Vagina (tissue), 2 donors: ENCODE measurements around the gene CTBP1.

ENCODE experiments used
- CTCF ChIP-seq, 3 experiments: fragments of 450-650 bp in 2 of 3; fragments of 200-600 bp in 1 of 3; sonication (generic) in 1 of 3; IDR thresholded peaks; one replicate each; pipeline ENCODE4 v1.5.1; 2017 to 2019; ENCODE audit warnings: antibody characterized with exemption in 3 of 3, mild to moderate bottlenecking in 2 of 3, moderate library complexity in 2 of 3
- POLR2A ChIP-seq, 2 donors: fragments of 450-650 bp; IDR thresholded peaks; one replicate each; pipeline ENCODE4 v1.6.1; 2017; ENCODE audit warnings: antibody characterized with exemption in 2 of 2, mild to moderate bottlenecking in 2 of 2, moderate library complexity in 2 of 2
- POLR2AphosphoS5 ChIP-seq, 2 donors: sonication (generic); formaldehyde crosslinking; IDR thresholded peaks; one replicate each; pipeline ENCODE4 v1.9.0; 2017; ENCODE audit warnings: antibody characterized with exemption in 2 of 2, mild to moderate bottlenecking in 2 of 2, low read depth in 1 of 2; ENCODE audit not compliant: insufficient read depth in 1 of 2

DNA sequence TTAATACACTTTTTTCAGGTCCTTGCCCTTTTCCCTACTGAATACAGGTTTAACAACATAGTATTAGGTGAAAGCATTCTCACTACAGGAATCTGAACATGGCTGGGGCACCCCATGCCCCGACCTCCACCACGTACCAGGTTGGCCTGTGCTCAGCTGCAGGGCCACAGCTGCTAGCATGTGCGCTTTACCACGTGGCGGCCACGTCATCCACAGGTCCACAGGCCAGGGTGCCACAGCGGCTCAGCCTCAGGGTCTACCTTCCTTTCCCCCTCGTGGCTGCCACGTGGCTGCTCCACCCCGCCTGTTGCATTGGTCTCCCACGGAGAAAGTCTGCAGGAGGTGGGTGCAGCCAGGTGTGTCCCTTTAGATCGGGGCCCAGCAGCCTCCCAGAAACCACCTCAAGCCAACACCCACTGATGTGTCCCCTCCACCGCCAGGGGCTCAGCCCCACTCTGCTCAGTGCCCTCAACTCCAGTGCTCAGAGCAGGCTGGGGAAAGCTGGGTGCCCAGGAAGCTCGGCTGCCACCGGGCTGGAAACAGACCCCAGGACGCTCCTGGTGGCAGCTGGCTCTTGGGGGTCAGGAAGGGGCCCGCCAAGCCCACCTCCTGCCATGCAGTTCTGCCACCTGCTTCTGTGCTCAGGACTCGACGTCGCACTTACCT is 17.8 kb downstream of the CTBP1 start:
- TF ChIP-seq POLR2A (IDR thresholded peaks at IDR 0.05): no peak
- no peak for TF ChIP-seq CTCF (IDR thresholded peaks at IDR 0.05)
- no peak for TF ChIP-seq POLR2AphosphoS5 (IDR thresholded peaks at IDR 0.05; ENCODE audit: insufficient read depth in 1 of 2, low read depth in 1 of 2)
